GM21825 (cell line): ENCODE results near the gene NLGN2.
A peak's percentile ranks its signal among the peaks of the same experiment; 100 is the strongest.

Experiments used
- ATAC-seq: cut with Tn5 transposase; IDR thresholded peaks from one replicate; pipeline ENCODE4 v1.9.1; 2021; ENCODE audit warnings: mild to moderate bottlenecking, moderate library complexity; ENCODE audit not compliant: unreplicated experiment

The NLGN2 gene

GRCh38 chr17:7435676-7436555 lies 28.3 kb downstream of the NLGN2 start:
- peak; percentile 17 for ATAC-seq

GRCh38 chr17:7436556-7437368 lies 29.1 kb downstream of the NLGN2 start:
- peak; percentile 28 for ATAC-seq

- ATAC-seq, result no peak
Measured at GRCh38 chr17:7437369-7437863, 29.8 kb downstream of the NLGN2 start.

GRCh38 chr17:7437950-7438614 lies 30.4 kb downstream of the NLGN2 start:
- no peak for ATAC-seq

GRCh38 chr17:7438656-7439460 lies 31.2 kb downstream of the NLGN2 start:
- ATAC-seq, result no peak

- no peak for ATAC-seq
Measured at GRCh38 chr17:7439462-7440112, 31.9 kb downstream of the NLGN2 start, which contains the start of gene FGF11. TSS of gene FGF11 (plus strand) at chr17:7439512. CDS start at chr17:7439621, 109 bp downstream.

- ATAC-seq, result no peak
Measured at GRCh38 chr17:7440113-7440833, 32.6 kb downstream of the NLGN2 start.

- ATAC-seq, result no peak
Measured at GRCh38 chr17:7440834-7441195, 33.2 kb downstream of the NLGN2 start.

- ATAC-seq, result no peak
Measured at GRCh38 chr17:7441266-7441665, 33.6 kb downstream of the NLGN2 start.

GRCh38 chr17:7442142-7442541 lies 34.5 kb downstream of the NLGN2 start:
- ATAC-seq, result no peak

- ATAC-seq, result no peak
Measured at GRCh38 chr17:7443499-7444485, 36.1 kb downstream of the NLGN2 start.

GRCh38 chr17:7444682-7445618 lies 37.3 kb downstream of the NLGN2 start, which contains the start of gene CHRNB1:
TSS of gene CHRNB1 (plus strand) at chr17:7445061. CDS start at chr17:7445128, 67 bp downstream.
- ATAC-seq, result peak; percentile 52

GRCh38 chr17:7445619-7445968 lies 37.9 kb downstream of the NLGN2 start:
- no peak for ATAC-seq

- no peak for ATAC-seq
Measured at GRCh38 chr17:7448461-7448860, 40.8 kb downstream of the NLGN2 start.

GRCh38 chr17:7459961-7460545 lies 52.4 kb downstream of the NLGN2 start:
- ATAC-seq, result no peak

- no peak for ATAC-seq
Measured at GRCh38 chr17:7460850-7461660, 53.4 kb downstream of the NLGN2 start.
